A673 (cell line): ENCODE results near the gene SRGAP2C. TPM values are rescaled to one million over a fixed set of nuclear protein-coding genes. Genes with fewer than 3 reads are reported as not detected.
"Not testable (repeated sequence)": the region's sequence is repeated elsewhere in the genome, so short reads cannot be mapped to it uniquely, and the experiment has no call there.

Experiments
- BruUV-seq: library from RNA; stranded (reverse); fragments of 400-500 nt; replicated peaks from 2 replicates; lab custom pipeline; 2021; lab: Mats Ljungman, UMichigan
- CTCF ChIA-PET: fragments of 300-600 bp; sonication (Branson Sonifier 250); formaldehyde crosslinking; loops from one replicate; lab custom pipeline; 2022; ENCODE audit warnings: antibody characterized with exemption; lab: Charles Lee
- POLR2A ChIA-PET: fragments of 300-600 bp; sonication (Branson Sonifier 250); formaldehyde crosslinking; loops from one replicate; lab custom pipeline; 2022; ENCODE audit warnings: antibody characterized with exemption; ENCODE audit not compliant: low non-redundant PET; lab: Charles Lee
- DNase-seq: peaks from one replicate; pipeline ENCODE4 v3.0.0-alpha.2; 2015; ENCODE audit warnings: low spot score
- H3K27ac ChIP-seq: fragments of 200-600 bp; sonication (generic); 2 replicates; pipeline ENCODE4 v1.5.1; 2016; ENCODE audit warnings: mixed run types, low read depth, mild to moderate bottlenecking, mixed read lengths, antibody characterized with exemption, low read length; ENCODE audit not compliant: poor library complexity, severe bottlenecking
- H3K27me3 ChIP-seq: fragments of 200-600 bp; sonication (generic); replicated peaks from 2 replicates; pipeline ENCODE4 v1.6.1; 2017; ENCODE audit warnings: mixed run types, low read depth, mild to moderate bottlenecking, mixed read lengths, antibody characterized with exemption, low read length; ENCODE audit not compliant: insufficient read depth, poor library complexity
- H3K36me3 ChIP-seq: fragments of 200-600 bp; sonication (generic); 2 replicates; pipeline ENCODE4 v1.6.1; 2016; ENCODE audit warnings: mixed run types, mild to moderate bottlenecking, mixed read lengths, antibody characterized with exemption, low read length; ENCODE audit not compliant: insufficient read depth, poor library complexity, severe bottlenecking
- H3K4me1 ChIP-seq: fragments of 200-600 bp; sonication (generic); 2 replicates; pipeline ENCODE4 v1.6.1; 2017; ENCODE audit warnings: mixed run types, mild to moderate bottlenecking, mixed read lengths, antibody characterized with exemption, low read length; ENCODE audit not compliant: insufficient read depth, poor library complexity, severe bottlenecking
- H3K4me3 ChIP-seq: fragments of 200-600 bp; sonication (generic); 2 replicates; pipeline ENCODE4 v1.5.1; 2016; ENCODE audit warnings: low read depth, mixed run types, mild to moderate bottlenecking, mixed read lengths, low read length; ENCODE audit not compliant: poor library complexity, severe bottlenecking
- H3K9me3 ChIP-seq: fragments of 200-600 bp; sonication (generic); 2 replicates; pipeline ENCODE4 v1.6.1; 2016; ENCODE audit warnings: mixed run types, low read depth, mild to moderate bottlenecking, mixed read lengths, antibody characterized with exemption, low read length; ENCODE audit not compliant: poor library complexity, severe bottlenecking
- intact Hi-C: fragments of 100-400 bp; cut with micrococcal nuclease; formaldehyde crosslinking; loops from one replicate; pipeline ENCODE4 v1.10.0; 2022; ENCODE audit not compliant: unreplicated experiment
- total RNA-seq: library from RNA; stranded (reverse); gene quantifications from 2 replicates; pipeline ENCODE4 v1.2.3, GENCODE V29; 2021

Gene SRGAP2C
- total RNA-seq, 1 experiment from 2014 or later, result 47.8 TPM

DNA sequence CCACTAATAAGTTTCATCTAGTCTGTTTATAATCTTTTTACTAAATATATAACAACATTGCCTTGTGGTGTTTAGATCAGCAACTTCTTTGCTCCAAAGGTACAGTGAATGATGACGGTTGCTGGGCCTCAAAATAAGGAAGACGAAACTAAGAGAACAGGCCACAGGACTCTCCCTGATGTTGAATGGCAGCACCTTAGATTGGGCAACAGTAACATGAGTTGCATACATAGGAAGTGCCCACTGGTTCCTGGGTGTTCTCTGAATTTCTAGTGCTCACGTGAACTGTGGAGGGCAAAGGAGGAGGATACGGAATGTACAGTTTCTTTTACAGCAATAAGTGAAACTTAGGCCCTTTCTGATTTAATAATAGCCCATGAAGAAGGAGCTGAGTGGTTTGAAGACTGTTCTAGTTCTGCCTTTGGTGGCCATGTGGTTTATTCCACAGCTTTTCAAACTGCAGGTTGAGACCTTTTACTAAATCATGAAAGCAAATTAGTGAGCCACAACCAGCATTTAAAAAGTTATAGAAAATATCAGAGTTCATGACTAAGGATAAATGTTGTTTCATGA lies 86.5 kb downstream of the SRGAP2C start:
- BruUV-seq, H3K9me3 ChIP-seq, H3K36me3 ChIP-seq, H3K27ac ChIP-seq, H3K27me3 ChIP-seq, CTCF ChIA-PET, H3K4me3 ChIP-seq, H3K4me1 ChIP-seq, POLR2A ChIA-PET, intact Hi-C loops, DNase-seq: not testable (repeated sequence)

DNA sequence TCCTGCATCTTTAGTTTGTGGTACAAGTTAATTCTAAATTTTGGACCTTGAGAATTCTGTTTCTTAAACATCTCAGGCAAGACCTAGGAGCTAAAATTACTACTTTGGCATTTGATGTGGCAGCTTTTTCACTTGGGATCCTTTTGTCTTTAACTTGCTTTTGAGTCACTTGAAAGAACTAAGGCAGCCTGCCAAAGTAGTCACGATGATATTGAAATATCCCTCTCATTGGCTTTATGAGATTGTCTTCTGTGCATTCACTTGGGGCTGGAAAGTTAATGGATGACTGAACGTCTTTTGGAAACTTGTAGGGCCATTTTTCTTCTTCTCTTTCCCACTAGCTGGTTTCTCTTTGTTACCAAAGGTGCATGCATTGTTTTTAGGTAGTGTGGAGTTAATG lies 90.7 kb downstream of the SRGAP2C start:
- H3K4me3 ChIP-seq, BruUV-seq, POLR2A ChIA-PET, H3K4me1 ChIP-seq, H3K9me3 ChIP-seq, H3K36me3 ChIP-seq, CTCF ChIA-PET, H3K27ac ChIP-seq, H3K27me3 ChIP-seq, intact Hi-C loops: not testable (repeated sequence)
- peak; percentile 5 for DNase-seq

DNA sequence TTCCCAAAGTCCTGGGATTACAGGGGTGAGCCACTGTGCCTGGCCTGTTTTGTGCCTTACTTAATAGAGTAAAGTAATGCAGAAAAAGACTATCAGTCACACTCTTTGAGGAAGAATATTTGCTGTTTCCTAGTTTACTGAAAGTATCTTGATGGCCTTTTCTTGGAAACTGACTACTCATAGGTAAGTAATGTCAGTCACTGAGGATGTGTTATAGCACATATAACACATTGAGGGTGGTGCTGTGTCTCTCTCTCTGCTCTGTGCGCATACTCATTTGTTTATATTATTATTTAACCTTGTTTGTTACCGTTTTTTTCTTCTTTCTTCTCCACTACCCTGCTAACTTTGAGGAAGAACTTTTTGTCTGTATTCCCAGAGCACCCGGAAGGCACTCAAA lies 93.4 kb downstream of the SRGAP2C start:
- BruUV-seq, POLR2A ChIA-PET, H3K4me3 ChIP-seq, CTCF ChIA-PET, intact Hi-C loops, H3K9me3 ChIP-seq, H3K27ac ChIP-seq, DNase-seq, H3K4me1 ChIP-seq, H3K27me3 ChIP-seq, H3K36me3 ChIP-seq: not testable (repeated sequence)

DNA sequence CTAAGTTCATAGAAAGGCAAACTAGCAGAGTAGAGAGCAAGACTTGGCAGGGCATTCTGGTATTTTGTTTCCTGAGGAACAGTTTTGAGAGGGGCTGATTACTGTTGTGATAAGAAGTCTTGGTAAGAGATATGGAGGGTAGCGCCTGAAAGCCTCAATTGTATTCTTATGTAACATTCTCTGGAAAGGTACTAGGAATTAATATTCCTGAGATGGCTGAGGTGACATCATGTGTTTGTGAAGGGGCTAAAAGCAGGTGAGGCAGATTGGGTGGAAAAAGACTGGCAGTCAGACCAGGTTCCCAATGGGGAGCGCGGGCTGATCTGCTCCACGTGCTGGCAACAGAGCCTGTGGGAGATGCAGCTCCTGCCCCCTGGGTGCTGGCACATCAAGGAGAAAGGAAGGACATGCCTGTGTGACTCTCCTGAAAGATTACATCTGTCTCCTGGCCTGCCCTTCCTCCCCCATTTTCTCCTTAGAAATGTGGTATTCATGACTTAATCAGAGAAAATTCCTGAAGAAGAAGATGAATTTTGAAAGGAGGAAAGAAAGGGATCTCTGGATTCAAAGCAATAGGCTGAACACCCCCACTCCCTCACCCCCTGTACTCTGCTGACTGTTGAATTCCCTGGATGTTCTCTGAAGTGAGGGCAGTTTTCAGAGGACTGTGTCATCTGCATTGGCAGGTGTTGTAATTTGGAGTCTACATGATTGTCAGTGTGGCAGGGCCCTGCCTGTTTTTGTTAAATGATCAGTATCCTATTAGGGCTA lies 94.2 kb downstream of the SRGAP2C start:
- CTCF ChIA-PET, intact Hi-C loops, DNase-seq: not testable (repeated sequence)

DNA sequence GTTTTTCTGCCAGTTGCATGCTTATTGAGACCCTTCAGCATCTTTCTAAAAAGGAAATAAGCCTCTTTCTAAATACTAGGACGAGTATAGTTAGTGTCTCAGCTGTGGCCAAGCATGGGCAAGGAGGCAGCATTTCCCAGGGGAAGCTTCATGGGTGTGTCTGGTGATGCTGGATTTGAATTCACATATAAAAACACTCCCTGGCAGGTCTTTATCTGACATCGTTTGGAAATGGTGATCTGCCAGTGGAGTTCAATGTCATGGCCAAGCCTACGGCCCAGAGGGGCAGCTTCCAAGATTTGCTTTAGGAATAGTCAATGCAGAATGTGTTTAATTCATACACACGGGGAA lies 94.7 kb downstream of the SRGAP2C start:
- H3K4me3 ChIP-seq, H3K27me3 ChIP-seq, H3K36me3 ChIP-seq, DNase-seq, CTCF ChIA-PET, H3K27ac ChIP-seq, intact Hi-C loops, POLR2A ChIA-PET, BruUV-seq, H3K9me3 ChIP-seq, H3K4me1 ChIP-seq: not testable (repeated sequence)

More for the DNA sequence above, 94.2 kb downstream of the SRGAP2C start:
- H3K9me3 ChIP-seq, H3K27me3 ChIP-seq, H3K27ac ChIP-seq, H3K36me3 ChIP-seq, H3K4me1 ChIP-seq, H3K4me3 ChIP-seq, POLR2A ChIA-PET, BruUV-seq: not testable (repeated sequence)

DNA sequence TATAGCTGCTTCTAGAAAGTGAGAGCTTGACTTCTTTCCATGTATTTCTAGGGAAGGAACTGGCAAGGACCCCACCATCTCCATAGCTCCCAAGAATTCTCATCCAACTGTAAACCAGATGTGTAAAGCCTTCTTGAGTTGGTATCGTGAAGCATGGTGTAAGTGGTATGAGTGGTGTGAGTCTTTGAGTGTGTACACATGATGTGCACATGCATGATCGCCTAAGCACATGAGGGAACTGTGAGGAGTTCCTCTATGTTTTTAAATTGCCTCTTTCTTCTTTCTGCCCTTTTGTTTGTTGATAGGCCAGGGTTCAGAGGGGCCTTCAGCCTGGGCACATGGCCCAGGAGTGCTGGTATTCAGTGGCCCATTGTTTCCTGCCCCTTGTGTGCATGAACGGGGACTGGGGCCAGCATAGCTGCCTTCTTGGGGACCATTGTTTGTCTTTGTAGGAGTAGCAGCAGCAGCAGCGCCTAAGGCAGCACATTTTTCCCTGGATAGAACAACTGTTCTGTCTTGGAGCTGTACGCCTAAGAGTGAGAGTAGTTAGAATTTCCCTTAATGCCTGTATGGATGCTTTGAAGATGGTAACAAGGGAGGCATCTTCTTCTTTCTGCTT lies 96.0 kb downstream of the SRGAP2C start:
- POLR2A ChIA-PET, DNase-seq, H3K9me3 ChIP-seq, H3K27ac ChIP-seq, H3K36me3 ChIP-seq, H3K4me1 ChIP-seq, CTCF ChIA-PET, H3K27me3 ChIP-seq, intact Hi-C loops, BruUV-seq, H3K4me3 ChIP-seq: not testable (repeated sequence)

DNA sequence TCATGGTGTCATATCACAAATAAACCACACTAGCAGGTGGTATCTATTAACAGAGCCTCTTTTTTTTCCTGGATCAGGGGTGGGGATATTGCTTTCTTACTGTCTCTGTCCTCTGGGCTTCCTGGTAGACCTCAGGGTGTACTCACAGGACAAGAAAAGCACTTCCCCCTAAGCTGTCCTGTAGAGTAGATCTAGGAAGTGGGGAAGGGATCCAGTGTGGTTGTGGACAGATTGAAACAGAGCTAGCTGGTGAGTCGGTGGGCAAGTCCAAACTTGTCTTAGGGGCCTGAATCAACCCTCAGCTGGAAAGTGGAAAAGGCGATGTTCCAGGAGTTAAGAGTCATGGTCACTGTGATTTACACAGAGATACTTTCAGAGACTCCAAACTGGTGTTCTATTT lies 96.7 kb downstream of the SRGAP2C start:
- CTCF ChIA-PET, H3K27me3 ChIP-seq, H3K4me1 ChIP-seq, BruUV-seq, intact Hi-C loops, H3K36me3 ChIP-seq, DNase-seq, H3K4me3 ChIP-seq, H3K9me3 ChIP-seq, POLR2A ChIA-PET, H3K27ac ChIP-seq: not testable (repeated sequence)
